Activated CD8-positive, alpha-beta memory T cell treated with anti-CD3 and anti-CD28 coated beads, Interleukin-2, amount 50 U/mL, for 1 hour (primary cell): ENCODE results near the gene PAGR1.
"Not testable (repeated sequence)": the region's sequence is repeated elsewhere in the genome, so short reads cannot be mapped to it uniquely, and the experiment has no call there.

Experiments
- DNase-seq: peaks from one replicate; pipeline ENCODE4 v3.0.0-alpha.2; 2020; ENCODE audit errors: extremely low read depth

PAGR1 gene

DNA sequence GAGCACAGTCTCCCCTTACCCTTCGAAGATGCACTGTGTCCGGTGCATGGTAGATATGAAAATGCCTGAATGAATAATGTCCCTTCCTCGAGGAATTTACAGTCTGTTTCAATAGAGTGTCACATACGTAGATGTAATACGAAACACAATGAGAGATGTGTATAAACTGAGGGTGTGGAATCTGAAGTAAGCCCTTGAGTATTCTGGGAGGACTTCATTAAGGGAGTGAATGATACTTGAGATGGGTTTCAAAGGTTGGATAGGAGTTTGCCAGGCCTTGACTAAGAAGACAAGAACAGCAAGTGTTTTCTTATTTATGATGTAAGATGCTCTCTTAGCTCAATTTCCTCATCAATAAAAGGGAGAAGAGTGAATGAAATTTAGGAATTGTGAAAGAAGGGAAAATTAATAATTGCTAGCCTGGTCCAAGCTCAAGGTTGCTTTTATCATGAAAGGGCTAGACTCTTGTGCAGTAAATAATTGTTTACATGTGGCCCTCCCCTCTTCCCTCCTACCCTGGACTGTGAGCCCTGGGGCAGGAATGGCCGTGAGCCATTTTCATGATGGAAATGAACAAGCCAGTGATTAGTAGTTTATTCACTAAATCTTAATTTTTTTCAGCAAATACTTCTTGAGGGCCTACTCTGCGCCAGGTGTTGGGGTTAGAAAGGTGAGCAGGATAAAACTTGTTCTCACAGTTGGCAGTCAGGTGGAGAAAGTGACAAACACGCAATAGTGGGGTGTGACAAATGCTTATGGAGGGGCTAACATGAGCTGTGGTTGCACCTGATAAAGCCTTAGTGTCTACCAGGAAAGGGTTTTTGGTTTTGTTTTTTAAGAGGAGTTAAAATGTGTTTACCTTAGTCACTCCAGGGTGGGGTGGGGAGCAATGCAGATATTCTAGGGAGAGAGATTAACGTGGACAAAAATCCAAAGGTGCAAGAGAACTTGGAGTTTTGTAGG is 23.8 kb upstream of the PAGR1 start:
- DNase-seq, result no peak

- DNase-seq, result not testable (repeated sequence)
Measured at GRCh38 chr16:29793153-29793552, 22.8 kb upstream of the PAGR1 start.

DNA sequence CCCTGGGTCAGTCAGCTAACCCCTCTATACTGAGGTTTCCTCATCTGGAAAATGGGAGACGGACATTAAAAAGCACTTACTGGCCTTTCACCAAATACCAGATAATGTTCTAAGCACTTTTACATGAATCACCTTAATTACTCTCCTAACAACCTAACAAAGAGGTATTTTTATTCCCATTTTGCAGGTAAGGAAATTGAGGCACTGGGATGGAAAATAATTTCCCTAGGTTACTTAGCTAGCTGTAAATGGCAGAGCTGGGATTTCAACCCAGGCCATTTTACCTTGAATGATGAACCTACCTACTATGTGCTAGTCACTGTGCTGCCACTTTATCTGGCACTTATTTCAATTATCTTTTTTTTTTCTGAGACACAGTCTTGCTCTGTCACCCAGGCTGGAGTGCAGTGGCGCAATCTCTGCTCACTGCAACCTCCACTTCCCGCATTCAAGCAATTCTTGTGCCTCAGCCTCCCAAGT is 21.7 kb upstream of the PAGR1 start:
- no peak for DNase-seq

DNA sequence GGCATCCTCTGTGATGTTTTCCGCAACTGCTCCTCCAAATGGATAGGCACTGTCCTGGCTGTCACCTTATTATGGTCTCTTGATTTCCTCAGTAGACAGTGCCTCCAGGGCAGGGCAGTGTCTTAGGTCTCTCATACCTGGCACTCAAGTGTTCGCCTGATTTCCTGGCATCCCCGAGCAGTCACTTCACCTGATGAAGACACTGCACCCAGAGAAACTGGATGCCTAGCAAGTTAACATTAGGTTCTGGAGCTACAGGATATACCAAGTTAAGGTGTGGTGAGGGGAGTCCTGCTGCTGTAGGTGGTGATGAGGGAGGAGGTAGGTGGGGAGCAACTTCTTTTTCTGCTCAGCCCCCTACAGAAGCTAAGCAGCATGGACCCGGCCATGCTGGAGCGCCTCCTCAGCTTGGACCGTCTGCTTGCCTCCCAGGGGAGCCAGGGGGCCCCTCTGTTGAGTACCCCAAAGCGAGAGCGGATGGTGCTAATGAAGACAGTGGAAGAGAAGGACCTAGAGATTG is 13.5 kb upstream of the PAGR1 start:
- DNase-seq, result no peak

- no peak for DNase-seq
Measured at GRCh38 chr16:29804020-29804419, 11.9 kb upstream of the PAGR1 start.

DNA sequence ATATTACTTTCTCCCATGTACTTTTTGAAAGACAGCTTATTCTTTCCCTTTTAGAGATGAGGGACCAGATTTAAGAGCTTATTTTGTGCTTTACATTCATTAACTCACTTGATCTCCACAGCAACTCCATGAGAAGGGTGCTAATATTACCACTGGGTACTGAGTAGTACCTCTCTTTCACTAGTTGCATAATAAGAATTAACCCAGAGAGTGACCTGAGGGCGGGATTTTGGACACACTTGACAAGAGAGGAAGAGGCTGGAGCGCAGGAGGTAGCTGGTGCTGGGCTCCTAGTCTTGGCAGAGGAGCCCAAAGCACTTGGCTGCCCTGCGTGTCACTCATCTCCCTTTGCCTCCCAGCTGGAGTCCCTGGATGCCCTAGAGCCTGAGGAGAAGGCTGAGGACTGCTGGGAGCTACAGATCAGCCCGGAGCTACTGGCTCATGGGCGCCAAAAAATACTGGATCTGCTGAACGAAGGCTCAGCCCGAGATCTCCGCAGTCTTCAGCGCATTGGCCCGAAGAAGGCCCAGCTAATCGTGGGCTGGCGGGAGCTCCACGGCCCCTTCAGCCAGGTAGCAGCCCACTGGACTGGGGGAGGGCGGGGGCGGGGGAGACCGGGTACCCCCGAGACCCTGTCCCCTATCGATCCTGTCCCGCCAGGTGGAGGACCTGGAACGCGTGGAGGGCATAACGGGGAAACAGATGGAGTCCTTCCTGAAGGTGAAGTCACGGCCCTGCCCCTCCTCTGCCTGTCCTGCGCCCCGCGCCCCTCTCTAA is 11.3 kb upstream of the PAGR1 start:
- DNase-seq, result no peak

GRCh38 chr16:29805232-29806098 is 10.5 kb upstream of the PAGR1 start:
- DNase-seq, result peak; percentile 95

GRCh38 chr16:29806099-29806579 is 9.8 kb upstream of the PAGR1 start, which contains the start of gene MAZ:
MAZ (plus strand) TSS chr16:29806529; CDS start chr16:29806702, 173 bp downstream.
- DNase-seq, result no peak

- DNase-seq, result no peak
Measured at GRCh38 chr16:29806641-29807425, 9.1 kb upstream of the PAGR1 start.

DNA sequence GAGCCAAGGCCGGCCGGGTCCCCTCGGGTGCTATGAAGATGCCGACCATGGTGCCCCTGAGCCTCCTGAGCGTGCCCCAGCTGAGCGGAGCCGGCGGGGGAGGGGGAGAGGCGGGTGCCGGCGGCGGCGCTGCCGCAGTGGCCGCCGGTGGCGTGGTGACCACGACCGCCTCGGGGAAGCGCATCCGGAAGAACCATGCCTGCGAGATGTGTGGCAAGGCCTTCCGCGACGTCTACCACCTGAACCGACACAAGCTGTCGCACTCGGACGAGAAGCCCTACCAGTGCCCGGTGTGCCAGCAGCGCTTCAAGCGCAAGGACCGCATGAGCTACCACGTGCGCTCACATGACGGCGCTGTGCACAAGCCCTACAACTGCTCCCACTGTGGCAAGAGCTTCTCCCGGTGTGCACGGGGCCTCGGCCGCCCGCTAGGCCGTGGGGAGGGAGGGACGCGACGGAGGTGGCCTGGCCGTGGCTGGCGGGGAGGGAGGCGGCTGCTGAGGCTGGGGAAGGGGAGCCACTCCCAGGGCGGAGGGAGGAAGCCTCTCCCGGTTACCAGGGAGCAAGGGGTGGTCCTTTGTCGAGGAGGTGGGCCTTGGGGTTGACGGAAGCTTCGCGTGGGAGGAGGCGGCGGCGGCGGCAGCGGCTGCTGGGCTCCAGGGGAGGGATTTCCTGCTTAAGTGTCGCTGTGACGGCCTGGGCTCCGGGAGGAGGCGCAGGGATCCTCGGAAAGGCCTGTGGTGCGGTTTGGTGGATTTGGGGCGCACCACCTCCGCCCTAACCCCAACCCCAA is 8.3 kb upstream of the PAGR1 start:
- peak; percentile 78 for DNase-seq

GRCh38 chr16:29808219-29808900 is 7.6 kb upstream of the PAGR1 start:
- DNase-seq, result no peak

GRCh38 chr16:29809031-29809747 is 6.8 kb upstream of the PAGR1 start:
- no peak for DNase-seq

- no peak for DNase-seq
Measured at GRCh38 chr16:29809850-29810698, 5.9 kb upstream of the PAGR1 start.

GRCh38 chr16:29810699-29811169 is 5.2 kb upstream of the PAGR1 start:
- no peak for DNase-seq

DNA sequence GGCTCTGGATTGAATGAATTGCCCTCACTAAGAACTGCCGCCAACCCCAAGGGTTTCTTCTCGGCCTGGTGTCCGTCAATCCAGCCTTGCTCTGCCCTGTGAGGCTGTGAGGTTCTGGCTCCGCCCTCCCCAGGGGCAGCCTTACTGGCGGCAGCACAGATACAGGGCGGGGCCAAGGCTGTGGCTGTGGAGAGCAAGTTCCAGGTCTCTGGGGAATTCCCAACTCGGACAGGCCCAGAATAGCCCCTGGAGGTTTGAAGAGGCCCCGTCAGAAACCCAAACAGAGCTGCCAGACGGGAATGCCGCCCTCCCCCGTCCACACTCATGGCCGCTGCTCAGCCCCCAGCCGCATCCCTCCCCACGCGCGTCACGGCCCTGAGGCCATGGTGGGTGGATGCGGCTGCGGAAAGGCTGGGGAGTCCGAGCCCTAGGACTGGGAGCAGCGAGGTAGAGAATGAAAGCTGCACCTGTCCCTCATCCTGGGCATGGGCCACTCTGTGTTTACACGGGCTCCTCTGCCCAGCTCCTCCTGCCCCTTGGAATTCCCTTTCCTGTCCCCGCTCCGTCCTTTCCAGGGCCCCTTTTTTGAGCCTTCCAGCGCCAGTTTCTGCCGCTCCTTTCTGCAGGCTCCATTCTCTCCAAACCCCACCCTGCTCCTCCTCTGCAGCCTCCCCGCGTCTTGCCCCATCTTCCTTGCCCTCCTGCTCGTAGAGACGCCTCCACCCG is 4.6 kb upstream of the PAGR1 start:
- DNase-seq, result no peak

DNA sequence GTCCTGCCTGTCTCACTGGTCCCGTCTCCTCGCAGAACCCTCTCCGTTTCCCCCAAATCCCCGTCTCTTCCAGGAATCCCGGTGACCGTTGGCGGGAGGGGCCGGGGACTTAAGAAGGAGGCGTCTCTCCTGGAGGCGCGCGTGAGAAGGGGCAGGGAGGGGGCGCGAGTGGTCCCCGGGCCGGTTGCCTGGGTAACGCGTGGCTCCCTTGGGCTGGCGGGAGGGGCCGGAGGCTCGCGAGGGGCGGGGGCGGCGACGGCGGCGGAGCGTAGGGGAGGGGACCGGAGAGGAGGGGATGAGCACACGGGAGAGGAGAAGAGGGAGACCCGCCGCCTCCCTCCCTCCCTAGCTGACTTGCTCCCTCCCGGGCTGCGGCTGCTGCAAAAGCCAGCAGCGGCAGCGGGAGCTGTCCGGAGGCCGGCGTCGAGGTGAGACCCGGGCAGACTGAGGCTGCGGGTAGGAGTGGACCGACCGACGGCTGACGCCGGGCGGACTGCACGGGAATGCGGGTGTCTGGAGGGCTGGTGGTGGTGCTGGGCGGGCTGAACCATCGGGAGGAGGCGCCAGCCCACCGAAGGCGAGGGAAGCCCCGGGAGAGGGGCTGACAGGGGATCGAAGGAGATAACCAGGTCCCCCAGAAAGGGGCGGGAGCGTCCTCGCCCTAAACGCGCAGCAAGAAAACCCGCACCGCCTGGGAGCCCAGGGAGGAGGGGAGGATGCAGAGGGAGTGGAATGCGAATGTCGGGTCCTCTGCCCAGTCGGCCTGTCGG is 3.9 kb upstream of the PAGR1 start, which contains the start of gene PRRT2:
PRRT2 (plus strand) TSS at position 298 of the 770 bp plus-strand sequence. CDS start 862 bp downstream, outside the sequence.
- no peak for DNase-seq
